Right cardiac atrium (tissue), 5 donors: ENCODE measurements around the gene DNAI4. TPM values are rescaled to one million over a fixed set of nuclear protein-coding genes. Genes with fewer than 3 reads are reported as not detected.
A peak's percentile ranks its signal among the peaks of the same experiment; 100 is the strongest.

Experiments
- ATAC-seq, 2 donors: fragments of 200-7000 bp; cut with Tn5 transposase; one replicate each; pipeline versions ENCODE4 v1.8.0 to v1.9.1; 2020; ENCODE audit warnings: moderate library complexity in 2 of 2, mild to moderate bottlenecking in 1 of 2
- DNase-seq, 3 donors: peaks; one replicate each; pipeline ENCODE4 v3.0.0-alpha.2; 2020
- H3K27ac ChIP-seq: one replicate; pipeline ENCODE4 v1.5.1; 2013; ENCODE audit warnings: mild to moderate bottlenecking, low read length, control low read depth, moderate library complexity
- H3K27me3 ChIP-seq: one replicate; pipeline ENCODE4 v1.6.1; 2013; ENCODE audit not compliant: control insufficient read depth, insufficient read depth
- H3K4me1 ChIP-seq: one replicate; pipeline ENCODE4 v1.6.1; 2013; ENCODE audit warnings: low read length; ENCODE audit not compliant: control insufficient read depth, insufficient read depth
- H3K4me3 ChIP-seq: one replicate; pipeline ENCODE4 v1.5.1; 2013; ENCODE audit warnings: low read length, control low read depth
- H3K9me3 ChIP-seq: one replicate; pipeline ENCODE4 v1.6.1; 2013; ENCODE audit warnings: low read length; ENCODE audit not compliant: control insufficient read depth
- WGBS: extraction: QIAGEN DNeasy Blood & Tissue Kit; methylation state at CpG from one replicate; pipeline ENCODE4 v1.1.7; 2013; 5-methylcytosine and 5-hydroxymethylcytosine counted together
- intact Hi-C, 4 donors: fragments of 100-400 bp; cut with DNase I; formaldehyde crosslinking; loops; one replicate each; pipeline versions ENCODE4 v1.11.0 to v1.14.0; 2022 to 2023
- polyA plus RNA-seq: library from polyadenylated mRNA; stranded (reverse); fragments of 200-250 nt; gene quantifications from one replicate; pipeline ENCODE4 v1.2.3, GENCODE V29; 2013
- total RNA-seq, 4 donors: library from RNA; stranded (reverse); fragmentation: NEBNext Ultra II Directional; extraction: Animal tissue kit (Norgen Biotek cat#: 25700); gene quantifications; one replicate each; pipeline ENCODE4 v1.2.1, GENCODE V29; 2021
- donor health status: healthy with polysubstance abuse.
- donor health status: DM: no; HTN: yes; CAD: no.
- donor health status: DM: no; HTN: no; CAD: no.
- donor health status: DM: no; HTN: yes; CAD: no; lungs with severe emphysema.
- donor health status: DM: yes; HTN: yes; CAD: no.

DNAI4 gene
- total and polyA plus RNA-seq, 5 donors = 1.8 to 27.0 (median 21.3) TPM

- no peaks in the 10 kb centered on the region for H3K9me3 ChIP-seq
- no peak overlapping the region for H3K4me3 ChIP-seq
- no peak for DNase-seq
- no peak overlapping the region for H3K27ac ChIP-seq
- H3K4me1 ChIP-seq = peaks cover 2% of the 10 kb centered on the region
- intact Hi-C loops = no loop called here
- H3K27me3 ChIP-seq = no peaks in the 10 kb centered on the region
- ATAC-seq = no peak
- 70% methylated on average over 5 of the region's 5 CpGs for WGBS
Observed at GRCh38 chr1:66943361-66943969, 18.8 kb upstream of the DNAI4 start.

GRCh38 chr1:66940981-66941380, 16.3 kb upstream of the DNAI4 start:
- DNase-seq = no peak
- H3K27ac ChIP-seq = no peak overlapping the region
- H3K9me3 ChIP-seq = no peaks in the 10 kb centered on the region
- H3K27me3 ChIP-seq = no peaks in the 10 kb centered on the region
- intact Hi-C loops = no loop called here
- H3K4me3 ChIP-seq = no peak overlapping the region
- ATAC-seq = no peak
- 91% methylated on average over 1 of the region's 1 CpG for WGBS
- peaks cover 4% of the 10 kb centered on the region for H3K4me1 ChIP-seq

- no peak overlapping the region for H3K27ac ChIP-seq
- H3K4me1 ChIP-seq = peaks cover 5% of the 10 kb centered on the region
- H3K27me3 ChIP-seq = no peaks in the 10 kb centered on the region
- H3K9me3 ChIP-seq = no peaks in the 10 kb centered on the region
- ATAC-seq = no peak
- DNase-seq = no peak
- intact Hi-C loops = no loop called here
- no peak overlapping the region for H3K4me3 ChIP-seq
Observed at GRCh38 chr1:66938613-66939012, 14.0 kb upstream of the DNAI4 start.

- intact Hi-C loops = no loop called here
- H3K9me3 ChIP-seq = no peaks in the 10 kb centered on the region
- H3K4me3 ChIP-seq = no peak overlapping the region
- H3K4me1 ChIP-seq = peaks cover 3% of the 10 kb centered on the region
- no peaks in the 10 kb centered on the region for H3K27me3 ChIP-seq
- no peak overlapping the region for H3K27ac ChIP-seq
- no peak for ATAC-seq
- DNase-seq = no peak
- WGBS = 0% methylated on average over 1 of the region's 1 CpG
Observed at GRCh38 chr1:66937529-66938234, 13.0 kb upstream of the DNAI4 start.

- peak overlapping the region; percentile 13 for H3K4me3 ChIP-seq
- ATAC-seq (no peak), DNase-seq (no peak)
- H3K27ac ChIP-seq = no peak overlapping the region
- H3K27me3 ChIP-seq = no peaks in the 10 kb centered on the region
- no peaks in the 10 kb centered on the region for H3K9me3 ChIP-seq
- 71% methylated on average over 7 of the region's 7 CpGs for WGBS
- peaks cover 5% of the 10 kb centered on the region for H3K4me1 ChIP-seq
- intact Hi-C loops = no loop called here
Observed at GRCh38 chr1:66933887-66934700, 9.4 kb upstream of the DNAI4 start.

- DNase-seq (no peak), ATAC-seq (no peak)
- Histone ChIP-seq H3K4me1 (peaks cover 4% of the 10 kb centered on the region), H3K27me3 (no peaks in the 10 kb centered on the region), H3K27ac (no peak overlapping the region), H3K9me3 (no peaks in the 10 kb centered on the region), H3K4me3 (peak overlapping the region; percentile 5)
- intact Hi-C loops = no loop called here
- 51% methylated on average over 2 of the region's 2 CpGs for WGBS
Observed at GRCh38 chr1:66932291-66932690, 7.6 kb upstream of the DNAI4 start.

- intact Hi-C loops = no loop called here
Observed at GRCh38 chr1:66931590-66931989, 6.9 kb upstream of the DNAI4 start.

GRCh38 chr1:66930823-66931174, 6.1 kb upstream of the DNAI4 start:
- Histone ChIP-seq H3K4me3 (peak overlapping the region; percentile 90), H3K9me3 (no peaks in the 10 kb centered on the region), H3K27me3 (no peaks in the 10 kb centered on the region), H3K4me1 (peaks cover 4% of the 10 kb centered on the region), H3K27ac (peak overlapping the region; percentile 90)
- ATAC-seq = no peak
- DNase-seq = no peak
- intact Hi-C loops = no loop called here
- 0% methylated on average over 6 of the region's 6 CpGs for WGBS

More at GRCh38 chr1:66931590-66931989, 6.9 kb upstream of the DNAI4 start:
- no peak overlapping the region for H3K27ac ChIP-seq
- peaks cover 3% of the 10 kb centered on the region for H3K4me1 ChIP-seq
- H3K9me3 ChIP-seq = no peaks in the 10 kb centered on the region
- H3K4me3 ChIP-seq = peak overlapping the region; percentile 90
- no peaks in the 10 kb centered on the region for H3K27me3 ChIP-seq
- ATAC-seq (no peak), DNase-seq (no peak)
- 39% methylated on average over 4 of the region's 4 CpGs for WGBS

- intact Hi-C loops = no loop called here
- Histone ChIP-seq H3K9me3 (no peaks in the 10 kb centered on the region), H3K4me3 (peak overlapping the region; percentile 90), H3K27me3 (no peaks in the 10 kb centered on the region), H3K4me1 (peaks cover 4% of the 10 kb centered on the region), H3K27ac (peak overlapping the region; percentile 90)
- WGBS = under 1% methylated on average over 82 of the region's 83 CpGs
- DNase-seq = peak; percentile 96 to 99 (median 98)
- peak; percentile 93 to 94 for ATAC-seq
Observed at GRCh38 chr1:66929999-66930822, 5.6 kb upstream of the DNAI4 start.

GRCh38 chr1:66929691-66929998, 5.0 kb upstream of the DNAI4 start:
- peak overlapping the region; percentile 90 for H3K4me3 ChIP-seq
- H3K9me3 ChIP-seq = no peaks in the 10 kb centered on the region
- H3K27me3 ChIP-seq = no peaks in the 10 kb centered on the region
- 8% methylated on average over 9 of the region's 9 CpGs for WGBS
- H3K4me1 ChIP-seq = peaks cover 4% of the 10 kb centered on the region
- ATAC-seq = no peak
- intact Hi-C loops = no loop called here
- peak overlapping the region; percentile 90 for H3K27ac ChIP-seq
- no peak for DNase-seq
